K562 (cell line): ENCODE results near the gene URM1. TPM values are rescaled to one million over a fixed set of nuclear protein-coding genes. Genes with fewer than 3 reads are reported as not detected.

Experiments
- BDP1 ChIP-seq: IDR thresholded peaks from 3 replicates; pipeline ENCODE4 v1.6.1; 2011; ENCODE audit not compliant: insufficient read length, insufficient read depth
- CBX5 ChIP-seq: IDR thresholded peaks from 2 replicates; pipeline ENCODE4 v1.6.1; 2014; ENCODE audit warnings: low read depth, borderline replicate concordance
- CREBBP ChIP-seq: IDR thresholded peaks from one replicate; pipeline ENCODE4 v1.6.1; 2012; ENCODE audit warnings: low read depth, mild to moderate bottlenecking, control low read depth, inconsistent platforms, low read length
- ERF ChIP-seq: fragments of 450-650 bp; formaldehyde crosslinking; IDR thresholded peaks from 2 replicates; pipeline ENCODE4 v1.4.0; 2020; ENCODE audit warnings: mild to moderate bottlenecking, mixed read lengths
- ETS2 ChIP-seq: IDR thresholded peaks from 2 replicates; pipeline ENCODE4 v1.6.1; 2016; ENCODE audit warnings: borderline replicate concordance, missing genetic modification characterization, mild to moderate bottlenecking, moderate library complexity, missing compliant biosample characterization; ENCODE audit not compliant: poor library complexity, severe bottlenecking
- FOS ChIP-seq: IDR thresholded peaks from 3 replicates; pipeline ENCODE4 v1.6.1; 2011; ENCODE audit not compliant: insufficient read length; ENCODE audit errors: extremely low read depth
- FOXA3 ChIP-seq, 2 experiments: fragments of 450-650 bp in 1 of 2; sonication (generic) in 1 of 2; formaldehyde crosslinking; IDR thresholded peaks in 1 of 2; conservative IDR thresholded peaks in 1 of 2; 2 replicates each; pipeline versions ENCODE4 v1.4.0 to v1.8.0; 2020 to 2022; ENCODE audit warnings: mild to moderate bottlenecking in 2 of 2, missing genetic modification reagents in 1 of 2
- JUNB ChIP-seq: fragments of 450-650 bp; formaldehyde crosslinking; conservative IDR thresholded peaks from 2 replicates; pipeline ENCODE4 v1.4.0; 2020; ENCODE audit warnings: mild to moderate bottlenecking
- KLF1 ChIP-seq: fragments of 450-650 bp; IDR thresholded peaks from 2 replicates; pipeline ENCODE4 v1.6.1; 2016; ENCODE audit warnings: missing genetic modification characterization, missing compliant biosample characterization
- PHF20 ChIP-seq: fragments of 450-650 bp; IDR thresholded peaks from 2 replicates; pipeline ENCODE4 v1.6.1; 2018; ENCODE audit not compliant: partially characterized antibody
- POLR3G ChIP-seq: IDR thresholded peaks from 2 replicates; pipeline ENCODE4 v1.6.1; 2011; ENCODE audit not compliant: insufficient read length, insufficient replicate concordance; ENCODE audit errors: extremely low read depth
- THAP12 ChIP-seq: fragments of 250-450 bp; sonication (Bioruptor Pico); IDR thresholded peaks from 2 replicates; pipeline ENCODE4 v1.9.0; 2021; ENCODE audit warnings: mild to moderate bottlenecking, inconsistent platforms
- ZFP36 ChIP-seq: fragments of 150-350 bp; IDR thresholded peaks from 2 replicates; pipeline ENCODE4 v1.6.1; 2018; ENCODE audit warnings: low read length, low read depth; ENCODE audit not compliant: partially characterized antibody
- ZNF212 ChIP-seq: fragments of 450-650 bp; formaldehyde crosslinking; IDR thresholded peaks from 2 replicates; pipeline ENCODE4 v1.4.0; 2020; ENCODE audit warnings: mild to moderate bottlenecking
- ZNF277 ChIP-seq: fragments of 250-450 bp; sonication (Bioruptor Pico); IDR thresholded peaks from 2 replicates; pipeline ENCODE4 v1.8.0; 2022; ENCODE audit warnings: inconsistent platforms, mild to moderate bottlenecking, moderate library complexity, borderline replicate concordance
- polyA plus RNA-seq, 8 experiments: library from polyadenylated mRNA; depleted of rRNA in 4 of 8; stranded (reverse) in 5 of 8; unstranded in 3 of 8; fragments of >200 nt; fragmentation: Nextera tagmentation in 2 of 8; fragmentation: Illumina TruSeq in 1 of 8; extraction: Ambion mirVana in 2 of 8; extraction: Trizol in 1 of 8; gene quantifications; 2 replicates each; pipeline versions ENCODE4 v1.2.1 to v1.2.3, GENCODE V29; 2011 to 2014; ENCODE audit warnings: inconsistent platforms in 1 of 8, missing spikeins in 1 of 8
- total RNA-seq, 7 experiments: library from RNA; depleted of rRNA in 6 of 7; stranded (reverse); fragments of >200 nt in 6 of 7; fragmentation: Illumina TruSeq in 2 of 7; extraction: Trizol in 2 of 7; gene quantifications; 2 replicates each; pipeline versions ENCODE4 v1.2.1 to v1.2.3, GENCODE V29; 2011 to 2021; ENCODE audit warnings: low replicate concordance in 1 of 7
- TF ChIP-seq, protein P1 (sequence below), 2 experiments: fragments of 450-650 bp in 1 of 2; sonication (generic) in 1 of 2; formaldehyde crosslinking in 1 of 2; IDR thresholded peaks in 1 of 2; conservative IDR thresholded peaks in 1 of 2; 2 replicates each; pipeline versions ENCODE4 v1.6.1 to v1.8.1; 2016 to 2023; ENCODE audit warnings: mild to moderate bottlenecking in 2 of 2, moderate library complexity in 2 of 2, inconsistent platforms in 1 of 2, missing genetic modification reagents in 1 of 2
- TF ChIP-seq, protein P2 (sequence below): fragments of 200-800 bp; sonication (Bioruptor generic); IDR thresholded peaks from 2 replicates; pipeline ENCODE4 v1.6.1; 2017; ENCODE audit warnings: missing genetic modification characterization, missing compliant biosample characterization
- TF ChIP-seq, protein P3 (sequence below): IDR thresholded peaks from 2 replicates; pipeline ENCODE4 v1.6.1; 2012; ENCODE audit warnings: low read depth, low read length, improper control_type of control experiment, borderline replicate concordance

Gene URM1
- total and polyA plus RNA-seq, 9 of the 15 experiments (the other 6 are each of a cell fraction or from before 2014, with no cell fraction given) = 10.1 to 88.9 (median 53.3) TPM

GRCh38 chr9:128339761-128340690, 31.1 kb upstream of the URM1 start, which contains the start of gene SLC27A4 (continued):
- 0 out of 2 replicates have a peak, but pooled peaks have one; percentile 73 for TF ChIP-seq THAP12 (CRISPR knock-in tag)
- no peak for TF ChIP-seq BDP1
- no peak for TF ChIP-seq CBX5
- TF ChIP-seq ZFP36 = peak; percentile 54
- TF ChIP-seq FOXA3 (CRISPR knock-in tag; conservative IDR thresholded peaks at IDR 0.05 in 1 of 2, IDR thresholded peaks at IDR 0.05 in 1 of 2) = peak; percentile 9 to 56; a peak in 2 of 4 replicates
- TF ChIP-seq, protein P1, sequence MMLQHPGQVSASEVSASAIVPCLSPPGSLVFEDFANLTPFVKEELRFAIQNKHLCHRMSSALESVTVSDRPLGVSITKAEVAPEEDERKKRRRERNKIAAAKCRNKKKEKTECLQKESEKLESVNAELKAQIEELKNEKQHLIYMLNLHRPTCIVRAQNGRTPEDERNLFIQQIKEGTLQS (IDR thresholded peaks at IDR 0.05) = no peak
- TF ChIP-seq, protein P1 (CRISPR knock-in tag; conservative IDR thresholded peaks at IDR 0.05) = peak; percentile 97
- no peak for TF ChIP-seq JUNB (CRISPR knock-in tag)
- TF ChIP-seq FOS = no peak
- TF ChIP-seq PHF20 = peak; percentile 72
- TF ChIP-seq POLR3G = no peak
- no peak for TF ChIP-seq CREBBP
- no peak for TF ChIP-seq ETS2 (tag)
- TF ChIP-seq, protein P2, sequence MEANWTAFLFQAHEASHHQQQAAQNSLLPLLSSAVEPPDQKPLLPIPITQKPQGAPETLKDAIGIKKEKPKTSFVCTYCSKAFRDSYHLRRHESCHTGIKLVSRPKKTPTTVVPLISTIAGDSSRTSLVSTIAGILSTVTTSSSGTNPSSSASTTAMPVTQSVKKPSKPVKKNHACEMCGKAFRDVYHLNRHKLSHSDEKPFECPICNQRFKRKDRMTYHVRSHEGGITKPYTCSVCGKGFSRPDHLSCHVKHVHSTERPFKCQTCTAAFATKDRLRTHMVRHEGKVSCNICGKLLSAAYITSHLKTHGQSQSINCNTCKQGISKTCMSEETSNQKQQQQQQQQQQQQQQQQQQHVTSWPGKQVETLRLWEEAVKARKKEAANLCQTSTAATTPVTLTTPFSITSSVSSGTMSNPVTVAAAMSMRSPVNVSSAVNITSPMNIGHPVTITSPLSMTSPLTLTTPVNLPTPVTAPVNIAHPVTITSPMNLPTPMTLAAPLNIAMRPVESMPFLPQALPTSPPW = peak; percentile 94
- peak; percentile 98 for TF ChIP-seq KLF1 (tag)
- TF ChIP-seq ZNF212 (CRISPR knock-in tag) = no peak
- TF ChIP-seq, protein P3, sequence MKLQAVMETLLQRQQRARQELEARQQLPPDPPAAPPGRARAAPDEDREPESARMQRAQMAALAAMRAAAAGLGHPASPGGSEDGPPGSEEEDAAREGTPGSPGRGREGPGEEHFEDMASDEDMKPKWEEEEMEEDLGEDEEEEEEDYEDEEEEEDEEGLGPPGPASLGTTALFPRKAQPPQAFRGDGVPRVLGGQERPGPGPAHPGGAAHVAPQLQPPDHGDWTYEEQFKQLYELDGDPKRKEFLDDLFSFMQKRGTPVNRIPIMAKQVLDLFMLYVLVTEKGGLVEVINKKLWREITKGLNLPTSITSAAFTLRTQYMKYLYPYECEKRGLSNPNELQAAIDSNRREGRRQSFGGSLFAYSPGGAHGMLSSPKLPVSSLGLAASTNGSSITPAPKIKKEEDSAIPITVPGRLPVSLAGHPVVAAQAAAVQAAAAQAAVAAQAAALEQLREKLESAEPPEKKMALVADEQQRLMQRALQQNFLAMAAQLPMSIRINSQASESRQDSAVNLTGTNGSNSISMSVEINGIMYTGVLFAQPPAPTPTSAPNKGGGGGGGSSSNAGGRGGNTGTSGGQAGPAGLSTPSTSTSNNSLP = 0 out of 2 replicates have a peak, but pooled peaks have one; percentile 21
- no peak for TF ChIP-seq ZNF277
- TF ChIP-seq ERF = 0 out of 2 replicates have a peak, but pooled peaks have one; percentile 79
